HCT116 (cell line): ENCODE results near the gene HIP1. TPM values are rescaled to one million over a fixed set of nuclear protein-coding genes. Genes with fewer than 3 reads are reported as not detected.
"Not testable (repeated sequence)": the region's sequence is repeated elsewhere in the genome, so short reads cannot be mapped to it uniquely, and the experiment has no call there.

Source experiments
- ATAC-seq: fragments of 200-7000 bp; cut with Tn5 transposase; 2 replicates; pipeline ENCODE4 v1.9.1; 2020; ENCODE audit warnings: mild to moderate bottlenecking, moderate library complexity
- BruUV-seq: library from RNA; stranded (reverse); fragments of 400-500 nt; replicated peaks from 2 replicates; lab custom pipeline; 2021; lab: Mats Ljungman, UMichigan
- CTCF ChIA-PET: fragments of 300-600 bp; sonication (Branson Sonifier 250); formaldehyde crosslinking; loops from one replicate; lab custom pipeline; 2021; ENCODE audit warnings: antibody characterized with exemption; lab: Charles Lee
- POLR2A ChIA-PET: fragments of 300-600, 350-600 bp; sonication (Branson Sonifier 250); formaldehyde crosslinking; loops from one replicate; lab custom pipeline; 2021; ENCODE audit warnings: antibody characterized with exemption; lab: Charles Lee
- RAD21 ChIA-PET, 2 experiments: fragments of 300-600 bp; sonication (Branson Sonifier 250); formaldehyde crosslinking; loops; one replicate each; lab custom pipeline; 2023; ENCODE audit warnings: low total read pairs in 2 of 2; ENCODE audit not compliant: uncharacterized antibody in 2 of 2, unreplicated experiment in 2 of 2, low non-redundant PET in 1 of 2; lab: Charles Lee
- DNase-seq: peaks from one replicate; pipeline ENCODE4 v3.0.0-alpha.2; 2010; ENCODE audit warnings: low read depth, low spot score
- H2AFZ ChIP-seq: fragments of 200-600 bp; shearing (Covaris generic), sonication (generic); 2 replicates; pipeline ENCODE4 v1.6.1; 2017; ENCODE audit warnings: low read depth, mixed run types, mixed read lengths, antibody characterized with exemption, low read length; ENCODE audit not compliant: poor library complexity, severe bottlenecking
- H3K27ac ChIP-seq: 2 replicates; pipeline ENCODE4 v1.5.1; 2012; ENCODE audit warnings: low read depth, low read length
- H3K27me3 ChIP-seq: fragments of 200-600 bp; sonication (generic); 2 replicates; pipeline ENCODE4 v1.6.1; 2016; ENCODE audit warnings: mixed run types, low read length, mixed read lengths; ENCODE audit not compliant: insufficient read depth
- H3K36me3 ChIP-seq, 2 experiments: fragments of 200-500 bp in 1 of 2; fragments of 200-600 bp in 1 of 2; sonication (Bioruptor generic) in 1 of 2; sonication (generic) in 1 of 2; 2 replicates each; pipeline versions ENCODE4 v1.5.1 to v1.6.1; 2014 to 2016; ENCODE audit warnings: low read length in 2 of 2, inconsistent platforms in 1 of 2, mixed read lengths in 1 of 2, mixed run types in 1 of 2; ENCODE audit not compliant: insufficient read depth in 2 of 2, control insufficient read depth in 1 of 2
- H3K4me1 ChIP-seq, 2 experiments: fragments of 200-600 bp in 1 of 2; sonication (generic) in 1 of 2; 2 replicates each; pipeline versions ENCODE4 v1.5.1 to v1.6.1; 2012 to 2017; ENCODE audit warnings: low read length in 2 of 2, inconsistent platforms in 1 of 2, mild to moderate bottlenecking in 1 of 2, mixed read lengths in 1 of 2, mixed run types in 1 of 2, moderate library complexity in 1 of 2; ENCODE audit not compliant: insufficient read depth in 2 of 2, control insufficient read depth in 1 of 2
- H3K4me2 ChIP-seq: fragments of 200-600 bp; sonication (generic); 2 replicates; pipeline ENCODE4 v1.6.1; 2017; ENCODE audit warnings: mixed run types, low read length, mixed read lengths
- H3K4me3 ChIP-seq, 2 experiments: fragments of 200-600 bp in 1 of 2; sonication (generic) in 1 of 2; replicated peaks in 1 of 2; 2 replicates each; pipeline ENCODE4 v1.5.1; 2011 to 2016; ENCODE audit warnings: low read length in 2 of 2, control low read depth in 1 of 2, low read depth in 1 of 2, mild to moderate bottlenecking in 1 of 2, mixed read lengths in 1 of 2, mixed run types in 1 of 2
- H3K79me2 ChIP-seq: fragments of 200-600 bp; sonication (generic); 2 replicates; pipeline ENCODE4 v1.6.1; 2017; ENCODE audit warnings: mild to moderate bottlenecking, mixed run types, low read length, moderate library complexity, mixed read lengths; ENCODE audit not compliant: insufficient read depth
- H3K9ac ChIP-seq: fragments of 200-600 bp; sonication (generic); 2 replicates; pipeline ENCODE4 v1.6.1; 2016; ENCODE audit warnings: low read length, mixed read lengths
- H3K9me2 ChIP-seq: fragments of 200-600 bp; sonication (generic), shearing (Covaris generic); 2 replicates; pipeline ENCODE4 v1.6.1; 2017; ENCODE audit warnings: mixed run types, mild to moderate bottlenecking, moderate library complexity; ENCODE audit not compliant: insufficient read depth
- H3K9me3 ChIP-seq, 2 experiments: fragments of 200-500 bp in 1 of 2; fragments of 200-600 bp in 1 of 2; sonication (Bioruptor generic) in 1 of 2; sonication (generic) in 1 of 2; 2 replicates each; pipeline ENCODE4 v1.6.1; 2014 to 2017; ENCODE audit warnings: low read length in 2 of 2, mixed read lengths in 2 of 2, inconsistent platforms in 1 of 2, low read depth in 1 of 2, mild to moderate bottlenecking in 1 of 2, mixed run types in 1 of 2, moderate library complexity in 1 of 2; ENCODE audit not compliant: control insufficient read depth in 1 of 2, insufficient read depth in 1 of 2
- H4K20me1 ChIP-seq: fragments of 200-600 bp; sonication (generic), shearing (Covaris generic); 2 replicates; pipeline ENCODE4 v1.6.1; 2017; ENCODE audit warnings: mixed run types, mild to moderate bottlenecking, moderate library complexity; ENCODE audit not compliant: insufficient read depth
- intact Hi-C: fragments of 100-400 bp; cut with micrococcal nuclease; formaldehyde crosslinking; loops from 2 replicates; pipeline ENCODE4 v1.10.0; 2022
- total RNA-seq: library from RNA; stranded (reverse); gene quantifications from one replicate; pipeline ENCODE4 v1.2.1, GENCODE V29; 2021; ENCODE audit not compliant: unreplicated experiment

Gene HIP1
- total RNA-seq, 1 experiment from 2014 or later, result 22.1 TPM

- DNase-seq, H3K9ac ChIP-seq, H3K4me1 ChIP-seq, CTCF ChIA-PET, H3K9me3 ChIP-seq, RAD21 ChIA-PET, BruUV-seq, H3K4me2 ChIP-seq, POLR2A ChIA-PET, H3K9me2 ChIP-seq, H3K27ac ChIP-seq, ATAC-seq, intact Hi-C loops, H2AFZ ChIP-seq, H3K27me3 ChIP-seq, H4K20me1 ChIP-seq, H3K4me3 ChIP-seq: not testable (repeated sequence)
- Histone ChIP-seq H3K36me3 (peaks cover 11 to 13% of the 10 kb centered on the region in 2 experiments), H3K79me2 (peaks cover 49% of the 10 kb centered on the region)
Observed at GRCh38 chr7:75518842-75519241, 219.9 kb downstream of the HIP1 start.

DNA sequence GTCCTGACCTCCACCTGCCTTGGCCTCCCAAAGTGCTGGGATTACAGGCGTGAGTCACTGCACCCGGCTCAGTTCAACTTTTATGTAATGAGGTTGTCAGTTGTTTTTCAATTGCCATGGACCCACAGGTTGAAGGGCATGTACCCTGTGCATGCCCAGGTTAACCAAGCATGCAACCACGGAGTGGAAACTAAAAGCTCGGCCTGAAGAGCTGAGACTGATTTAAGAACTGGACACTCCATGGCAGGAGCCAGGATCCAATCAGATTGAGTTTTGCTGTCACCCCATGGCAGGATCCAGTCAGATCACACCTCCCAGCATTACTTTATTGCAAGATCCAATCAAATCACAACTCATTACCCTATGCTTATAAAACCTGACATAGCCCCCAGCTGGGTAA is 229.7 kb downstream of the HIP1 start:
- H3K4me1 ChIP-seq, intact Hi-C loops, H3K27me3 ChIP-seq, ATAC-seq, H3K9me2 ChIP-seq, H3K9me3 ChIP-seq, H3K36me3 ChIP-seq, H3K79me2 ChIP-seq, H3K4me2 ChIP-seq, H3K4me3 ChIP-seq, POLR2A ChIA-PET, H3K27ac ChIP-seq, BruUV-seq, RAD21 ChIA-PET, H3K9ac ChIP-seq, DNase-seq, CTCF ChIA-PET, H4K20me1 ChIP-seq, H2AFZ ChIP-seq: not testable (repeated sequence)

DNA sequence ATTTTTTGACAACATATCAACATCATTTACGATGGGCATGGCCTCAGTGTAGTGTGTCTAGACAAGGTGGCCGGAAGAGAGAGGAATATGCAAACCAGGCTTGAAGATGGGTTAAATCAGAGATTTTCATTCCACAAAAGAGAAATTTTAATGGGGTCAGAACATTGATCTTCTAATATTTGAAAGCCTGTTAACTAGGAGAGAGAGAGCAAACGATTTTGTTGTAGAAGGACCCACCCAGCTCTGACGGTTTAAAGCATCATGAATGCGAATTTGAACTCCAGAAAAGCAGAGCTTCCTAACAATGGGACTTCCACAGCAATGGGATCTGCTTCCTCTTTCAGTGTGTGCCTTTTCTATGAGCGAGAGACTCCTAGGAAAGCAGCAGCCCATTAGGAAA is 246.7 kb downstream of the HIP1 start, which contains the start of gene SPDYE5:
Gene SPDYE5, plus strand, starts transcription at position 301 of the 400 bp plus-strand sequence. CDS start 1,728 bp downstream, outside the sequence.
- POLR2A ChIA-PET, H3K36me3 ChIP-seq, H3K4me1 ChIP-seq, DNase-seq, H3K4me3 ChIP-seq, H3K9me3 ChIP-seq, H3K79me2 ChIP-seq, H3K27me3 ChIP-seq, H2AFZ ChIP-seq, H4K20me1 ChIP-seq, ATAC-seq, CTCF ChIA-PET, H3K27ac ChIP-seq, intact Hi-C loops, RAD21 ChIA-PET, H3K9me2 ChIP-seq, H3K4me2 ChIP-seq, BruUV-seq, H3K9ac ChIP-seq: not testable (repeated sequence)
